HepG2 (cell line): ENCODE data around the gene C1RL. TPM values are rescaled to one million over a fixed set of nuclear protein-coding genes. Genes with fewer than 3 reads are reported as not detected.

Experiments used
- FLYWCH1 ChIP-seq: sonication (generic); formaldehyde crosslinking; IDR thresholded peaks from 2 replicates; pipeline ENCODE4 v1.8.1; 2023; ENCODE audit warnings: mild to moderate bottlenecking, missing genetic modification reagents
- FOSL2 ChIP-seq: sonication (generic); formaldehyde crosslinking; IDR thresholded peaks from 2 replicates; pipeline ENCODE4 v1.4.0; 2020; ENCODE audit warnings: missing genetic modification reagents
- KAT2B ChIP-seq: fragments of 150-350 bp; IDR thresholded peaks from 2 replicates; pipeline ENCODE4 v1.6.1; 2014; ENCODE audit warnings: low read depth, low read length, borderline replicate concordance
- PHF8 ChIP-seq: sonication (generic); formaldehyde crosslinking; IDR thresholded peaks from 2 replicates; pipeline ENCODE4 v1.5.0; 2020; ENCODE audit warnings: missing genetic modification reagents
- ZBTB42 ChIP-seq: sonication (generic); formaldehyde crosslinking; IDR thresholded peaks from 2 replicates; pipeline ENCODE4 v1.5.0; 2020; ENCODE audit warnings: mild to moderate bottlenecking, missing genetic modification reagents
- ZNF292 ChIP-seq: sonication (generic); formaldehyde crosslinking; IDR thresholded peaks from 2 replicates; pipeline ENCODE4 v1.8.1; 2022; ENCODE audit warnings: mild to moderate bottlenecking, low read depth, missing genetic modification reagents, borderline replicate concordance
- ZNF570 ChIP-seq: sonication (generic); formaldehyde crosslinking; IDR thresholded peaks from 2 replicates; pipeline ENCODE4 v1.4.0; 2020; ENCODE audit warnings: mild to moderate bottlenecking, missing genetic modification reagents, borderline replicate concordance
- ZNF615 ChIP-seq: sonication (generic); formaldehyde crosslinking; IDR thresholded peaks from 2 replicates; pipeline ENCODE4 v1.5.0; 2020; ENCODE audit warnings: mild to moderate bottlenecking, missing genetic modification reagents, borderline replicate concordance
- ZNF644 ChIP-seq: IDR thresholded peaks from 2 replicates; pipeline ENCODE4 v1.6.1; 2016; ENCODE audit warnings: low read depth
- polyA plus RNA-seq, 8 experiments: library from polyadenylated mRNA; depleted of rRNA in 3 of 8; stranded (reverse) in 7 of 8; unstranded in 1 of 8; fragments of >200 nt; fragmentation: Illumina TruSeq in 4 of 8; extraction: Trizol in 4 of 8; gene quantifications; 2 replicates each; pipeline versions ENCODE4 v1.2.1 to v1.2.3, GENCODE V29; 2011 to 2016; ENCODE audit warnings: low read depth in 4 of 8, missing spikeins in 1 of 8, mixed read lengths in 1 of 8; ENCODE audit not compliant: insufficient read depth in 1 of 8
- total RNA-seq, 5 experiments: library from RNA; depleted of rRNA; stranded (reverse); fragments of >200 nt; fragmentation: Illumina TruSeq; extraction: Trizol; gene quantifications; 2 replicates each; pipeline ENCODE4 v1.2.3, GENCODE V29; 2016; ENCODE audit warnings: low read depth in 1 of 5
- TF ChIP-seq, protein P1 (sequence below): sonication (generic); formaldehyde crosslinking; IDR thresholded peaks from 2 replicates; pipeline ENCODE4; 2020; ENCODE audit warnings: missing genetic modification reagents, mild to moderate bottlenecking, borderline replicate concordance
- TF ChIP-seq, protein P2 (sequence below): sonication (generic); formaldehyde crosslinking; IDR thresholded peaks from 2 replicates; pipeline ENCODE4 v1.4.0; 2020; ENCODE audit warnings: missing genetic modification reagents
- TF ChIP-seq, protein P3 (sequence below): sonication (generic); formaldehyde crosslinking; IDR thresholded peaks from 2 replicates; pipeline ENCODE4 v1.4.0; 2020; ENCODE audit warnings: missing genetic modification reagents, borderline replicate concordance
- TF ChIP-seq, protein P4 (sequence below): sonication (generic); formaldehyde crosslinking; IDR thresholded peaks from 2 replicates; pipeline ENCODE4 v1.4.0; 2020; ENCODE audit warnings: mild to moderate bottlenecking, missing genetic modification reagents
- TF ChIP-seq, protein P5 (sequence below): sonication (generic); formaldehyde crosslinking; IDR thresholded peaks from 2 replicates; pipeline ENCODE4 v1.5.1; 2020; ENCODE audit warnings: missing genetic modification reagents, mild to moderate bottlenecking, borderline replicate concordance
- TF ChIP-seq, protein P6 (sequence below): sonication (generic); formaldehyde crosslinking; IDR thresholded peaks from 2 replicates; pipeline ENCODE4 v1.5.0; 2020; ENCODE audit warnings: missing genetic modification reagents

Gene C1RL
- total and polyA plus RNA-seq, 2 of the 13 experiments (the other 11 are each of a cell fraction or from before 2014, with no cell fraction given) = 28.9 to 53.1 TPM

DNA sequence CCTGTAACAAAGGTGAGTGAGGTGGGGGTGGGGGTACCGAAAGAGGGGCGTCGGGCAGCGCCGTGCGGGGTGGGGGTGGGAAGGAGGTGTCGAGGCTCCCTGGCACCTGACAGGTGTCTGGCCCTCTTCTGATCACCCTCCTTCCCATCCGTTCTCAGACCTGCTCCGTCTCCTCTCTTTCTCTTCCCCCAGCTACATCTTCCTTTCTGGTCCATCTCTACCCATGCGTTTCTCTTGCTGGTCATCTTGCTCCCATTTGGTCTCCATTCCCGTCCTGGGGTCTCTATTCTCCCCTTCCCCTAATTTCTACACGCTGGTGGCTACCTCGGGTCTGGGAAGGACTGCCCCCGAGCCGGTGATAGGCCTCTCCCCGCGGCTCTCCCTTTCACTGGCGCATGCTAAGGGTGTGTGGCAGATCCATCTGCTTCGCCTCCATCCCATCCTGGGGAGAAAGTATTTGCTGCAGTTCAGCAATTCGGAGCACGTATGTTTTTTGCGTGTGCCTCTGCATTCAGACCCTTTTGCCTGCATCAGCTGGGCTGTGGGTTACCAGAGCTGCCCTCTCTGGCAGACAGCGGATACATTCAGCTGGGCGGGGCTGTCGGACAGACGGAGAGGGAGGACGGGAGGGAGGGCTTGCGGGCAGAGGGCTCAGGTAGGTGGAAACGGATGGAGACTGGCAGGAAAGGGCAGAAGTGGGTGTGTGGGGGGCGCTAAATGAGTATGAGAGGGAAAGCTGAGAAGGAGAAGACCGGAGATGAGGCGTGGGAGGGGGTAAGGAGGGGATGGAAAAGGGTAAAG is 21.9 kb upstream of the C1RL start (continued):
- TF ChIP-seq, protein P1, sequence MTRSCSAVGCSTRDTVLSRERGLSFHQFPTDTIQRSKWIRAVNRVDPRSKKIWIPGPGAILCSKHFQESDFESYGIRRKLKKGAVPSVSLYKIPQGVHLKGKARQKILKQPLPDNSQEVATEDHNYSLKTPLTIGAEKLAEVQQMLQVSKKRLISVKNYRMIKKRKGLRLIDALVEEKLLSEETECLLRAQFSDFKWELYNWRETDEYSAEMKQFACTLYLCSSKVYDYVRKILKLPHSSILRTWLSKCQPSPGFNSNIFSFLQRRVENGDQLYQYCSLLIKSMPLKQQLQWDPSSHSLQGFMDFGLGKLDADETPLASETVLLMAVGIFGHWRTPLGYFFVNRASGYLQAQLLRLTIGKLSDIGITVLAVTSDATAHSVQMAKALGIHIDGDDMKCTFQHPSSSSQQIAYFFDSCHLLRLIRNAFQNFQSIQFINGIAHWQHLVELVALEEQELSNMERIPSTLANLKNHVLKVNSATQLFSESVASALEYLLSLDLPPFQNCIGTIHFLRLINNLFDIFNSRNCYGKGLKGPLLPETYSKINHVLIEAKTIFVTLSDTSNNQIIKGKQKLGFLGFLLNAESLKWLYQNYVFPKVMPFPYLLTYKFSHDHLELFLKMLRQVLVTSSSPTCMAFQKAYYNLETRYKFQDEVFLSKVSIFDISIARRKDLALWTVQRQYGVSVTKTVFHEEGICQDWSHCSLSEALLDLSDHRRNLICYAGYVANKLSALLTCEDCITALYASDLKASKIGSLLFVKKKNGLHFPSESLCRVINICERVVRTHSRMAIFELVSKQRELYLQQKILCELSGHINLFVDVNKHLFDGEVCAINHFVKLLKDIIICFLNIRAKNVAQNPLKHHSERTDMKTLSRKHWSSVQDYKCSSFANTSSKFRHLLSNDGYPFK (CRISPR knock-in tag) = no peak
- TF ChIP-seq ZNF615 (CRISPR knock-in tag) (no peak), FLYWCH1 (CRISPR knock-in tag) (no peak), ZNF292 (CRISPR knock-in tag) (peak; percentile 60; the same call in 1 of the 2 replicates), FOSL2 (no peak), ZNF644 (CRISPR knock-in tag) (no peak), PHF8 (CRISPR knock-in tag) (no peak), ZNF570 (CRISPR knock-in tag) (no peak), ZBTB42 (CRISPR knock-in tag) (no peak), KAT2B (no peak)
- TF ChIP-seq, protein P2, sequence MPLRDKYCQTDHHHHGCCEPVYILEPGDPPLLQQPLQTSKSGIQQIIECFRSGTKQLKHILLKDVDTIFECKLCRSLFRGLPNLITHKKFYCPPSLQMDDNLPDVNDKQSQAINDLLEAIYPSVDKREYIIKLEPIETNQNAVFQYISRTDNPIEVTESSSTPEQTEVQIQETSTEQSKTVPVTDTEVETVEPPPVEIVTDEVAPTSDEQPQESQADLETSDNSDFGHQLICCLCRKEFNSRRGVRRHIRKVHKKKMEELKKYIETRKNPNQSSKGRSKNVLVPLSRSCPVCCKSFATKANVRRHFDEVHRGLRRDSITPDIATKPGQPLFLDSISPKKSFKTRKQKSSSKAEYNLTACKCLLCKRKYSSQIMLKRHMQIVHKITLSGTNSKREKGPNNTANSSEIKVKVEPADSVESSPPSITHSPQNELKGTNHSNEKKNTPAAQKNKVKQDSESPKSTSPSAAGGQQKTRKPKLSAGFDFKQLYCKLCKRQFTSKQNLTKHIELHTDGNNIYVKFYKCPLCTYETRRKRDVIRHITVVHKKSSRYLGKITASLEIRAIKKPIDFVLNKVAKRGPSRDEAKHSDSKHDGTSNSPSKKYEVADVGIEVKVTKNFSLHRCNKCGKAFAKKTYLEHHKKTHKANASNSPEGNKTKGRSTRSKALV = no peak
- TF ChIP-seq, protein P3, sequence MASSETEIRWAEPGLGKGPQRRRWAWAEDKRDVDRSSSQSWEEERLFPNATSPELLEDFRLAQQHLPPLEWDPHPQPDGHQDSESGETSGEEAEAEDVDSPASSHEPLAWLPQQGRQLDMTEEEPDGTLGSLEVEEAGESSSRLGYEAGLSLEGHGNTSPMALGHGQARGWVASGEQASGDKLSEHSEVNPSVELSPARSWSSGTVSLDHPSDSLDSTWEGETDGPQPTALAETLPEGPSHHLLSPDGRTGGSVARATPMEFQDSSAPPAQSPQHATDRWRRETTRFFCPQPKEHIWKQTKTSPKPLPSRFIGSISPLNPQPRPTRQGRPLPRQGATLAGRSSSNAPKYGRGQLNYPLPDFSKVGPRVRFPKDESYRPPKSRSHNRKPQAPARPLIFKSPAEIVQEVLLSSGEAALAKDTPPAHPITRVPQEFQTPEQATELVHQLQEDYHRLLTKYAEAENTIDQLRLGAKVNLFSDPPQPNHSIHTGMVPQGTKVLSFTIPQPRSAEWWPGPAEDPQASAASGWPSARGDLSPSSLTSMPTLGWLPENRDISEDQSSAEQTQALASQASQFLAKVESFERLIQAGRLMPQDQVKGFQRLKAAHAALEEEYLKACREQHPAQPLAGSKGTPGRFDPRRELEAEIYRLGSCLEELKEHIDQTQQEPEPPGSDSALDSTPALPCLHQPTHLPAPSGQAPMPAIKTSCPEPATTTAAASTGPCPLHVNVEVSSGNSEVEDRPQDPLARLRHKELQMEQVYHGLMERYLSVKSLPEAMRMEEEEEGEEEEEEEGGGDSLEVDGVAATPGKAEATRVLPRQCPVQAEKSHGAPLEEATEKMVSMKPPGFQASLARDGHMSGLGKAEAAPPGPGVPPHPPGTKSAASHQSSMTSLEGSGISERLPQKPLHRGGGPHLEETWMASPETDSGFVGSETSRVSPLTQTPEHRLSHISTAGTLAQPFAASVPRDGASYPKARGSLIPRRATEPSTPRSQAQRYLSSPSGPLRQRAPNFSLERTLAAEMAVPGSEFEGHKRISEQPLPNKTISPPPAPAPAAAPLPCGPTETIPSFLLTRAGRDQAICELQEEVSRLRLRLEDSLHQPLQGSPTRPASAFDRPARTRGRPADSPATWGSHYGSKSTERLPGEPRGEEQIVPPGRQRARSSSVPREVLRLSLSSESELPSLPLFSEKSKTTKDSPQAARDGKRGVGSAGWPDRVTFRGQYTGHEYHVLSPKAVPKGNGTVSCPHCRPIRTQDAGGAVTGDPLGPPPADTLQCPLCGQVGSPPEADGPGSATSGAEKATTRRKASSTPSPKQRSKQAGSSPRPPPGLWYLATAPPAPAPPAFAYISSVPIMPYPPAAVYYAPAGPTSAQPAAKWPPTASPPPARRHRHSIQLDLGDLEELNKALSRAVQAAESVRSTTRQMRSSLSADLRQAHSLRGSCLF (CRISPR knock-in tag) = no peak
- TF ChIP-seq, protein P4, sequence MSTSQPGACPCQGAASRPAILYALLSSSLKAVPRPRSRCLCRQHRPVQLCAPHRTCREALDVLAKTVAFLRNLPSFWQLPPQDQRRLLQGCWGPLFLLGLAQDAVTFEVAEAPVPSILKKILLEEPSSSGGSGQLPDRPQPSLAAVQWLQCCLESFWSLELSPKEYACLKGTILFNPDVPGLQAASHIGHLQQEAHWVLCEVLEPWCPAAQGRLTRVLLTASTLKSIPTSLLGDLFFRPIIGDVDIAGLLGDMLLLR (CRISPR knock-in tag) = no peak
- TF ChIP-seq, protein P5, sequence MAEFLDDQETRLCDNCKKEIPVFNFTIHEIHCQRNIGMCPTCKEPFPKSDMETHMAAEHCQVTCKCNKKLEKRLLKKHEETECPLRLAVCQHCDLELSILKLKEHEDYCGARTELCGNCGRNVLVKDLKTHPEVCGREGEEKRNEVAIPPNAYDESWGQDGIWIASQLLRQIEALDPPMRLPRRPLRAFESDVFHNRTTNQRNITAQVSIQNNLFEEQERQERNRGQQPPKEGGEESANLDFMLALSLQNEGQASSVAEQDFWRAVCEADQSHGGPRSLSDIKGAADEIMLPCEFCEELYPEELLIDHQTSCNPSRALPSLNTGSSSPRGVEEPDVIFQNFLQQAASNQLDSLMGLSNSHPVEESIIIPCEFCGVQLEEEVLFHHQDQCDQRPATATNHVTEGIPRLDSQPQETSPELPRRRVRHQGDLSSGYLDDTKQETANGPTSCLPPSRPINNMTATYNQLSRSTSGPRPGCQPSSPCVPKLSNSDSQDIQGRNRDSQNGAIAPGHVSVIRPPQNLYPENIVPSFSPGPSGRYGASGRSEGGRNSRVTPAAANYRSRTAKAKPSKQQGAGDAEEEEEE (CRISPR knock-in tag) = no peak
- TF ChIP-seq, protein P6, sequence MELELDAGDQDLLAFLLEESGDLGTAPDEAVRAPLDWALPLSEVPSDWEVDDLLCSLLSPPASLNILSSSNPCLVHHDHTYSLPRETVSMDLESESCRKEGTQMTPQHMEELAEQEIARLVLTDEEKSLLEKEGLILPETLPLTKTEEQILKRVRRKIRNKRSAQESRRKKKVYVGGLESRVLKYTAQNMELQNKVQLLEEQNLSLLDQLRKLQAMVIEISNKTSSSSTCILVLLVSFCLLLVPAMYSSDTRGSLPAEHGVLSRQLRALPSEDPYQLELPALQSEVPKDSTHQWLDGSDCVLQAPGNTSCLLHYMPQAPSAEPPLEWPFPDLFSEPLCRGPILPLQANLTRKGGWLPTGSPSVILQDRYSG (CRISPR knock-in tag) = no peak
